Right lobe of liver (tissue), 6 donors: ENCODE measurements around the gene IGFL4. TPM values are rescaled to one million over a fixed set of nuclear protein-coding genes. Genes with fewer than 3 reads are reported as not detected.
"Not testable (repeated sequence)": the region's sequence is repeated elsewhere in the genome, so short reads cannot be mapped to it uniquely, and the experiment has no call there.

Experiments
- ATAC-seq, 4 donors: fragments of 200-7000 bp; cut with Tn5 transposase; one replicate each; pipeline ENCODE4 v1.9.1; 2020; ENCODE audit warnings: mild to moderate bottlenecking in 4 of 4, moderate library complexity in 4 of 4
- DNase-seq, 3 donors: peaks; one replicate each; pipeline ENCODE4 v3.0.0-alpha.2; 2020
- H3K27ac ChIP-seq, 3 donors: fragments of 200-600 bp; one replicate each; pipeline ENCODE4 v1.8.0; 2022
- H3K27me3 ChIP-seq, 2 donors: fragments of 200-600 bp; one replicate each; pipeline ENCODE4 v1.8.0; 2022
- H3K36me3 ChIP-seq, 4 donors: fragments of 200-600 bp; sonication (generic) in 1 of 4; one replicate each; pipeline versions ENCODE4 v1.5.1 to v1.8.0; 2017 to 2022; ENCODE audit warnings: control low read depth in 1 of 4
- H3K4me1 ChIP-seq, 4 donors: fragments of 200-600 bp; sonication (generic) in 1 of 4; one replicate each; pipeline versions ENCODE4 v1.5.1 to v1.8.0; 2017 to 2022; ENCODE audit warnings: control low read depth in 1 of 4
- H3K4me3 ChIP-seq, 3 donors: fragments of 200-600 bp; one replicate each; pipeline ENCODE4 v1.8.0; 2022
- H3K9me3 ChIP-seq, 4 donors: fragments of 200-600 bp; sonication (generic) in 1 of 4; one replicate each; pipeline versions ENCODE4 v1.5.1 to v1.8.0; 2017 to 2022; ENCODE audit warnings: control low read depth in 1 of 4
- POLR2A ChIP-seq: fragments of 450-650 bp; IDR thresholded peaks from one replicate; pipeline ENCODE4 v1.6.1; 2017; ENCODE audit warnings: antibody characterized with exemption, mild to moderate bottlenecking
- WGBS: methylation state at CpG from one replicate; pipeline ENCODE4 v1.1.6; 2018; ENCODE audit warnings: low coverage, low lambda C conversion rate; ENCODE audit not compliant: insufficient coverage; ENCODE audit errors: missing lambda C conversion rate; 5-methylcytosine and 5-hydroxymethylcytosine counted together
- intact Hi-C, 2 donors: fragments of 100-400 bp; cut with DNase I; formaldehyde crosslinking; loops; one replicate each; pipeline versions ENCODE4 v1.11.2 to v1.14.1; 2022
- total RNA-seq, 6 experiments: library from RNA; depleted of rRNA in 2 of 6; stranded (reverse); fragments of >200 nt in 2 of 6; fragmentation: NEBNext Ultra II Directional in 3 of 6; extraction: Animal tissue kit (Norgen Biotek cat#: 25700) in 3 of 6; gene quantifications; one replicate each; pipeline versions ENCODE4 v1.1.0 to v1.2.4, GENCODE V29; 2016 to 2023
- TF ChIP-seq, protein P1 (sequence below), 4 donors: fragments of 200-600 bp in 3 of 4; fragments of 450-650 bp in 1 of 4; IDR thresholded peaks; one replicate each; pipeline versions ENCODE4 v1.5.1 to v1.8.0; 2016 to 2022; ENCODE audit warnings: antibody characterized with exemption in 4 of 4, mild to moderate bottlenecking in 2 of 4
- donor health status: DM: no; HTN: yes; CAD: no.
- donor health status: DM: no; HTN: no; CAD: no.
- donor health status: DM: no; HTN: no; CAD: no.
- donor health status: DM: no; HTN: yes; CAD: no.
- donor health status: DM: no; HTN: yes; CAD: no.

IGFL4 gene
- total RNA-seq, 6 experiments from 2014 or later = not detected

DNA sequence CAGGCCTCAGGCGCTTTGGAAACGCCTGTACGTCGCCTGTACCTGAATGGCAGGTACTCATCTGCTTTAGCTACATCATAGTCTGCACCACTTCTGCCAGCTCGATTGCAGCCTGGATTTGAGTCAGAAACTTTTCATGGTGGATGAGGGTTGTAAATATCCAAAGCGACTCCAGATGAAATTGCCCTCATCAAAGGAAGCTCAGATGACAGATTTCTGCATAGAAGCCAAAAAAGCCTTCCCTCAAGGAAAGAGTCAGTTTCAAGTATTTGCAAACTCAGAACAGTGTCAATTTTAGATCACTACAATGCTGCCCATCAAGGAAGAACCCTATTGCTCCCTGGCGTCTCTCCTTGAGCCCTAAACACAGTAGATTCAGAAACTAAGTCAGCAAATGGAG, 38.8 kb upstream of the IGFL4 start:
- intact Hi-C loops = loop anchor here (5.0 to 10.0 kb wide), 2 partner anchors 55 to 183 kb away; partner anchors contain the start of gene PGLYRP1 (in 1 of the 2)
- H3K27me3 ChIP-seq = peaks cover 0 to 18% of the 10 kb centered on the region in 2 donors

DNA sequence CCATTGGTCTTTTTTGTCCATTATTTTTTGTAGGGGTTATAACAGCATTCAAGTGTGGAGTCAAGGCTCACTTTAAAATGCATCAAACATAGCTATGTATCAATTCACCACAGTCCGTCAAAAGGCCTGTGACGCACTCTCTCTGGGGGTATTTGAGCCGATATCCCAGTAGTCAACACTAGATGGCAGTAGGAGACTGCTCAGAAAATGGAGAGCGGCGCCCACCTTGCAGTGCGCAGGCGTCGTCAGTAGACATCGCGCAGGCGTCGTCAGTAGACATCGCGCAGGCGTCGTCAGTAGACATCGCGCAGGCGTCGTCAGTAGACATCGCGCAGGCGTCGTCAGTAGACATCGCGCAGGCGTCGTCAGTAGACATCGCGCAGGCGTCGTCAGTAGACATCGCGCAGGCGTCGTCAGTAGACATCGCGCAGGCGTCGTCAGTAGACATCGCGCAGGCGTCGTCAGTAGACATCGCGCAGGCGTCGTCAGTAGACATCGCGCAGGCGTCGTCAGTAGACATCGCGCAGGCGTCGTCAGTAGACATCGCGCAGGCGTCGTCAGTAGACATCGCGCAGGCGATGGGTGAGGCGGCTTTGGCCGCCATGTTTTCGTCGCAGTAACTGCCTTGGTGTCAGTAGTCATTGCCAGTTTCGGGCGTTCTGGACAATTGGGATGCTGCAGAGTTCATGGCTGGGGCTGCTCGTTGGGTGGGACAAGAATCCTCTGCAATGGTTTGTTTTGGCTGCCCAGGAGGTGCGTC, 38.0 kb upstream of the IGFL4 start:
- intact Hi-C loops = loop anchor here (5.0 to 10.0 kb wide), 2 partner anchors 54 to 184 kb away; partner anchors contain the start of gene PGLYRP1 (in 1 of the 2)
- not testable (repeated sequence) for H3K27ac ChIP-seq, H3K36me3 ChIP-seq, H3K4me1 ChIP-seq, H3K9me3 ChIP-seq, DNase-seq, H3K4me3 ChIP-seq
- WGBS = 27% methylated on average over 9 of the region's 71 CpGs
- TF ChIP-seq, protein P1, sequence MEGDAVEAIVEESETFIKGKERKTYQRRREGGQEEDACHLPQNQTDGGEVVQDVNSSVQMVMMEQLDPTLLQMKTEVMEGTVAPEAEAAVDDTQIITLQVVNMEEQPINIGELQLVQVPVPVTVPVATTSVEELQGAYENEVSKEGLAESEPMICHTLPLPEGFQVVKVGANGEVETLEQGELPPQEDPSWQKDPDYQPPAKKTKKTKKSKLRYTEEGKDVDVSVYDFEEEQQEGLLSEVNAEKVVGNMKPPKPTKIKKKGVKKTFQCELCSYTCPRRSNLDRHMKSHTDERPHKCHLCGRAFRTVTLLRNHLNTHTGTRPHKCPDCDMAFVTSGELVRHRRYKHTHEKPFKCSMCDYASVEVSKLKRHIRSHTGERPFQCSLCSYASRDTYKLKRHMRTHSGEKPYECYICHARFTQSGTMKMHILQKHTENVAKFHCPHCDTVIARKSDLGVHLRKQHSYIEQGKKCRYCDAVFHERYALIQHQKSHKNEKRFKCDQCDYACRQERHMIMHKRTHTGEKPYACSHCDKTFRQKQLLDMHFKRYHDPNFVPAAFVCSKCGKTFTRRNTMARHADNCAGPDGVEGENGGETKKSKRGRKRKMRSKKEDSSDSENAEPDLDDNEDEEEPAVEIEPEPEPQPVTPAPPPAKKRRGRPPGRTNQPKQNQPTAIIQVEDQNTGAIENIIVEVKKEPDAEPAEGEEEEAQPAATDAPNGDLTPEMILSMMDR (IDR thresholded peaks at IDR 0.05) = peak; percentile 33 to 46 (median 44)
- peaks cover 0 to 18% of the 10 kb centered on the region in 2 donors for H3K27me3 ChIP-seq
- ATAC-seq = peak; percentile 67 to 85 (median 71)

More for the DNA sequence above, 38.8 kb upstream of the IGFL4 start:
- Histone ChIP-seq H3K27ac (no peak overlapping the region), H3K4me1 (peaks cover 0 to 5% (median 0%) of the 10 kb centered on the region in 4 donors), H3K36me3 (no peaks in the 10 kb centered on the region), H3K9me3 (no peaks in the 10 kb centered on the region), H3K4me3 (no peak overlapping the region)
- no peak for ATAC-seq
- DNase-seq = no peak
- no peak for TF ChIP-seq POLR2A
- 84% methylated on average over 6 of the region's 7 CpGs for WGBS

DNA sequence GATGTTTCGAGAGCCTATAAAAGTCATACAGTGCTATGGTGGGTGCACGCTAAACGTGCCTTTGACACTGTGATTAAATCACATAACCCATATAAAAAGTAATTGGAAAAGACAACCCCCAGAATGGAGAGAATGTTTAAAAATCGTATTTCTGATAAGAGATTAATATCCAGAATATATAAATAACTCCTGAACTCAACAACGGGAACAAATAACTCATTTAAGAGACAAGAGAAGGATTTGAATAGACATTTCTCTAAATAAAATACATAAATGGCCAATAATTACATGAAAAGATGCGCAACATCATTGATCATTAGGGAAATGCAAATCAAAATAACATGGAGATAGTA, 37.0 kb upstream of the IGFL4 start:
- no peaks in the 10 kb centered on the region for H3K9me3 ChIP-seq
- H3K27me3 ChIP-seq = peaks cover 0 to 18% of the 10 kb centered on the region in 2 donors
- intact Hi-C loops = loop anchor here (5.0 to 10.0 kb wide), 2 partner anchors 53 to 185 kb away; partner anchors contain the start of gene PGLYRP1 (in 1 of the 2)
- H3K4me3 ChIP-seq = no peak overlapping the region
- ATAC-seq = no peak
- no peak for DNase-seq
- H3K36me3 ChIP-seq = no peaks in the 10 kb centered on the region
- 17% methylated on average over 6 of the region's 6 CpGs for WGBS
- H3K4me1 ChIP-seq = peaks cover 0 to 5% (median 0%) of the 10 kb centered on the region in 4 donors
- TF ChIP-seq, protein P1 (IDR thresholded peaks at IDR 0.05) = no peak
- no peak for TF ChIP-seq POLR2A
- no peak overlapping the region for H3K27ac ChIP-seq

DNA sequence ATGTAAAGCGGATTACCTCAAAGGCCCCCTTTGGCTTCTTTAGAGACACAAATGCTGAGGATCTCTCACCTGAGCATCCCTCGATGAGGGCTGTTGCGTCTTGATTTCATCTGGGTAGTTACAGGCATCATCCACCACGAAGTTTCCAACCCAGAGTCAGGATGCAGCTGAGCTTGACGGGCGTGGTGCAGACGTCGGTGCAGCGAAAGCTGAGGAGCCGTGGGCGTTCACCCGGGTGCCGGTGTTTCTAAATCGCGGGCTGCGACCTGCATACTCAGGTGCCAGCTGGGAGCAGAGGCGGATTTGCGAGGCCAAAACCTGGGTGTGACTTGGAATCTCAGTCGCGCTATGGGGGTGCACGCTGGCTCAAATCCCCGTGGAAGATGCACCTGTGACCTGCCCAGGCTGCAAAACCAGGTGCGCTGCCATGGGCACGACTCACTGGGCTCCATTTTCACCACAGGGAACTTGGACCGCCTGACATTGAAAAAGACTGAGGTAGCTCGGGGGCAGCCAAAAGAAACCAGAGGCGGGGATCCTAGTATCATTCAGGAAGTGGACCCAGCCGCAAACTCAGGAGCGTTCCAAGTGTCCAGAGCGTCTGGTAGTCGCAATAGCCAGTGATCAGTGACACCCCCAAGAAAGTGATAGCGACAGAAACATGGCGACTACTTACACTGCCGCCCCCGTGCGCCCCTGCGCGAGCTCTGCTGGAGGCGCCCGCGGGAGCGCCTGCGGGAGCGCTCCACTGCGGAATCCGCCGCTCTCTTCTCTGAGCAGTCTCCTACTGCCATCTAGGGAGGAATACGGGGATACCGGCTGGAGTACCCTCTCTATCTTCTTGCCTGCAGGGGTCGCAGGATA, 36.4 kb upstream of the IGFL4 start:
- no peaks in the 10 kb centered on the region for H3K9me3 ChIP-seq
- no peak overlapping the region for H3K27ac ChIP-seq
- peak overlapping the region in 1 of 3 donors; percentile 17 for H3K4me3 ChIP-seq
- peak in 1 of 3 donors; percentile 42 for DNase-seq
- H3K27me3 ChIP-seq = peaks cover 0 to 18% of the 10 kb centered on the region in 2 donors
- H3K36me3 ChIP-seq = no peaks in the 10 kb centered on the region
- peaks cover 0 to 5% (median 0%) of the 10 kb centered on the region in 4 donors for H3K4me1 ChIP-seq
- TF ChIP-seq POLR2A = no peak
- TF ChIP-seq, protein P1 (IDR thresholded peaks at IDR 0.05) = peak; percentile 67 to 82 (median 70)
- WGBS = 3% methylated on average over 25 of the region's 50 CpGs
- ATAC-seq = peak; percentile 74 to 89 (median 86)
- intact Hi-C loops = loop anchor here (5.0 to 10.0 kb wide), 2 partner anchors 52 to 185 kb away; partner anchors contain the start of gene PGLYRP1 (in 1 of the 2)
